Smooth muscle cell (in vitro differentiated cells): ENCODE results near the gene PSMD7. TPM values are rescaled to one million over a fixed set of nuclear protein-coding genes. Genes with fewer than 3 reads are reported as not detected.

Experiments used
- DNase-seq: peaks from one replicate; lab custom pipeline; 2025; ENCODE audit not compliant: unreplicated experiment; lab: John Stamatoyannopoulos, UW
- H2AFZ ChIP-seq: fragments of 200-600 bp; sonication (generic); 2 replicates; pipeline ENCODE4 v1.6.0; 2016; ENCODE audit warnings: antibody characterized with exemption, low read depth, mild to moderate bottlenecking
- H3F3A ChIP-seq: fragments of 200-600 bp; sonication (generic); 2 replicates; pipeline ENCODE4 v1.6.0; 2017; ENCODE audit warnings: antibody characterized with exemption, low read depth
- H3K27ac ChIP-seq: fragments of 200-600 bp; sonication (generic); 2 replicates; pipeline ENCODE4 v1.5.1; 2016; ENCODE audit warnings: low read depth, mild to moderate bottlenecking
- H3K27me3 ChIP-seq: fragments of 200-600 bp; sonication (generic); 2 replicates; pipeline ENCODE4 v1.6.1; 2016; ENCODE audit warnings: low read depth, mild to moderate bottlenecking
- H3K36me3 ChIP-seq: fragments of 200-600 bp; sonication (generic); 2 replicates; pipeline ENCODE4 v1.5.1; 2016; ENCODE audit warnings: low read depth
- H3K4me1 ChIP-seq: fragments of 200-600 bp; sonication (generic); 2 replicates; pipeline ENCODE4 v1.5.1; 2016; ENCODE audit warnings: low read depth
- H3K4me2 ChIP-seq: fragments of 200-600 bp; sonication (generic); 2 replicates; pipeline ENCODE4 v1.6.0; 2016; ENCODE audit warnings: mild to moderate bottlenecking
- H3K4me3 ChIP-seq: fragments of 200-600 bp; sonication (generic); 2 replicates; pipeline ENCODE4 v1.5.1; 2016; ENCODE audit warnings: mild to moderate bottlenecking
- H3K79me2 ChIP-seq: fragments of 200-600 bp; sonication (generic); 2 replicates; pipeline ENCODE4 v1.6.0; 2016; ENCODE audit warnings: low read depth, mild to moderate bottlenecking
- H3K9ac ChIP-seq: fragments of 200-600 bp; sonication (generic); 2 replicates; pipeline ENCODE4 v1.6.0; 2016; ENCODE audit warnings: low read depth
- H3K9me3 ChIP-seq: fragments of 200-600 bp; sonication (generic); replicated peaks from 2 replicates; pipeline ENCODE4 v1.5.1; 2016; ENCODE audit warnings: low read depth
- H4K20me1 ChIP-seq: fragments of 200-600 bp; sonication (generic); 2 replicates; pipeline ENCODE4 v1.6.0; 2016; ENCODE audit warnings: low read depth
- CTCF ChIP-seq: fragments of 200-600 bp; sonication (generic); IDR thresholded peaks from 2 replicates; pipeline ENCODE4 v1.5.1; 2017; ENCODE audit warnings: borderline replicate concordance, mild to moderate bottlenecking, antibody characterized with exemption; ENCODE audit not compliant: insufficient read depth, poor library complexity, severe bottlenecking
- whole genome bisulfite sequencing: methylation state at CpG from one replicate; pipeline ENCODE4 v1.1.7; 2016; ENCODE audit warnings: low lambda C conversion rate; 5-methylcytosine and 5-hydroxymethylcytosine counted together
- polyA plus RNA-seq: library from polyadenylated mRNA; unstranded; fragments of >200 nt; fragmentation: Nextera tagmentation; extraction: Ambion mirVana; gene quantifications from 2 replicates; pipeline ENCODE4 v1.2.1, GENCODE V29; 2016
- total RNA-seq: library from RNA; depleted of rRNA; stranded (reverse); fragments of >200 nt; gene quantifications from 2 replicates; pipeline ENCODE4 v1.2.3, GENCODE V29; 2014

PSMD7 gene
- 79.9 and 95.4 TPM in 2 replicates for total RNA-seq
- 137 and 161 TPM in 2 replicates for polyA plus RNA-seq

GRCh38 chr16:74296432-74297144, at the start of gene PSMD7:
Gene PSMD7, plus strand, starts transcription at chr16:74296814. Its CDS starts 101 bp downstream, at chr16:74296915.
- H2AFZ ChIP-seq: peak within 1 kb of the TSS; percentile 84
- peaks cover 14% of the 10 kb centered on the region for H3K36me3 ChIP-seq
- peak within 1 kb of the TSS; percentile 99 for H3K9ac ChIP-seq
- H3K4me1 ChIP-seq: peaks cover 17% of the 10 kb centered on the region
- WGBS: under 1% methylated on average over 57 of the region's 60 CpGs
- no peak for TF ChIP-seq CTCF
- H3K4me3 ChIP-seq: peak within 1 kb of the TSS; percentile 99
- peaks cover 40% of the 10 kb centered on the region for H3K79me2 ChIP-seq
- peak within 1 kb of the TSS; percentile 93 for H3K27ac ChIP-seq
- peak; percentile 85 for DNase-seq
- H3K9me3 ChIP-seq: no peaks in the 10 kb centered on the region
- H3F3A ChIP-seq: peaks cover 11% of the 10 kb centered on the region
- no peaks in the 10 kb centered on the region for H3K27me3 ChIP-seq
- H4K20me1 ChIP-seq: peaks cover 32% of the 10 kb centered on the region
- peak within 1 kb of the TSS; percentile 92 for H3K4me2 ChIP-seq

- DNase-seq: no peak
- Histone ChIP-seq H3K4me3 (no peak overlapping the region), H3K9me3 (no peaks in the 10 kb centered on the region), H3K79me2 (no peaks in the 10 kb centered on the region), H3K27me3 (no peaks in the 10 kb centered on the region), H3F3A (no peaks in the 10 kb centered on the region), H3K4me1 (no peaks in the 10 kb centered on the region), H3K36me3 (no peaks in the 10 kb centered on the region), H4K20me1 (no peaks in the 10 kb centered on the region), H3K27ac (no peak overlapping the region), H3K4me2 (no peak overlapping the region), H3K9ac (no peak overlapping the region), H2AFZ (no peak overlapping the region)
- 94% methylated on average over 4 of the region's 4 CpGs for WGBS
- TF ChIP-seq CTCF: no peak
Observed at GRCh38 chr16:74249254-74249653, 47.4 kb upstream of the PSMD7 start.

GRCh38 chr16:74249846-74250245, 46.8 kb upstream of the PSMD7 start:
- DNase-seq: no peak
- Histone ChIP-seq H3K4me3 (no peak overlapping the region), H3K4me1 (no peaks in the 10 kb centered on the region), H3F3A (no peaks in the 10 kb centered on the region), H2AFZ (no peak overlapping the region), H3K79me2 (no peaks in the 10 kb centered on the region), H3K9ac (no peak overlapping the region), H3K27ac (no peak overlapping the region), H4K20me1 (no peaks in the 10 kb centered on the region), H3K4me2 (no peak overlapping the region), H3K9me3 (no peaks in the 10 kb centered on the region), H3K27me3 (no peaks in the 10 kb centered on the region), H3K36me3 (no peaks in the 10 kb centered on the region)
- 83% methylated on average over 1 of the region's 1 CpG for WGBS
- no peak for TF ChIP-seq CTCF

- Histone ChIP-seq H3K4me2 (no peak overlapping the region), H2AFZ (no peak overlapping the region), H3F3A (no peaks in the 10 kb centered on the region), H3K9ac (no peak overlapping the region), H3K79me2 (no peaks in the 10 kb centered on the region), H3K27ac (no peak overlapping the region), H3K4me1 (no peaks in the 10 kb centered on the region), H3K36me3 (no peaks in the 10 kb centered on the region), H4K20me1 (no peaks in the 10 kb centered on the region), H3K27me3 (no peaks in the 10 kb centered on the region), H3K9me3 (no peaks in the 10 kb centered on the region), H3K4me3 (no peak overlapping the region)
- DNase-seq: no peak
- TF ChIP-seq CTCF: no peak
- WGBS: 90% methylated on average over 3 of the region's 3 CpGs
Observed at GRCh38 chr16:74252329-74252728, 44.3 kb upstream of the PSMD7 start.
